GM21526 (cell line): ENCODE results near the gene NRIP3.
"Not testable (repeated sequence)": the region's sequence is repeated elsewhere in the genome, so short reads cannot be mapped to it uniquely, and the experiment has no call there.

Experiments used
- ATAC-seq: cut with Tn5 transposase; IDR thresholded peaks from one replicate; pipeline ENCODE4 v1.9.1; 2021; ENCODE audit warnings: moderate library complexity; ENCODE audit not compliant: unreplicated experiment, low FRiP score

NRIP3 gene

DNA sequence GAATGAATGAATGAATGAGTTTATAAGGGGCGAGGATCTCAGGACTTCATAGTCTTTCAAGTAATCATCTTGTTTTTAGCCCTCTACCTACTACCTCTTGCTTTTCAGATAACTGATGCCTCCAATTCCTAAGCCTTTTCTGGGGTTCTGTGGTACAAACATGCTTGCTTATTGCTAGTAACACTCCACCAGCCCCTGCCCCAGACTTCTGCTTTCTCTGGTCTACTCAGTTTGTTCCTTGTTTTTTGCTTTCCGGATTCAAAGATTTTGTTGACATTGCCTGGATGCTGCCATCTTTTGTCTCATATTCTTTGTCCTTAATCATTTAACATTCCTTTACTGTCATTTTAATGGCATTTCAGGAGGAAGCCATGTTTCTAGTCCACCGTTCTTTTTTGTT is 30.7 kb downstream of the NRIP3 start:
- no peak for ATAC-seq

DNA sequence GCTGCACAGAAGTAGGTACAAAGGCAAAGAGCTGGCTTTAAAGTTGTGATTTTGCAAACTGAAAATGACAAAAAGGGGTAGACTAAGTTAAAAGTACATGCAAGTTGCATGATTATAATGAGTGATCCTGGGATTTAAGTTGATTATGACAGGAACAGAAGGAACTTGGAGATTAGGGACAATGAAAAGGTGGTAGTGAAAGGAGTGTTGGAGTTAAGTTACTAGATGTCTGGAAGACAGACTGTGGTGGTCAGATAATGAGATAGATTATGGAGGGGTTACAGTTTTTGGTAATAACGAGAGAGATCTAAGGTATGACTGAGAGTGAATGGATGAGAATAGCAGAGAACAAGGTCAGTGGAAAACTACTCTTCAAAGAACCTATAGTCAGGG is 31.9 kb downstream of the NRIP3 start:
- no peak for ATAC-seq

GRCh38 chr11:8971196-8971923 is 32.4 kb downstream of the NRIP3 start:
- no peak for ATAC-seq

GRCh38 chr11:8967184-8967583 is 36.6 kb downstream of the NRIP3 start:
- ATAC-seq, result no peak

DNA sequence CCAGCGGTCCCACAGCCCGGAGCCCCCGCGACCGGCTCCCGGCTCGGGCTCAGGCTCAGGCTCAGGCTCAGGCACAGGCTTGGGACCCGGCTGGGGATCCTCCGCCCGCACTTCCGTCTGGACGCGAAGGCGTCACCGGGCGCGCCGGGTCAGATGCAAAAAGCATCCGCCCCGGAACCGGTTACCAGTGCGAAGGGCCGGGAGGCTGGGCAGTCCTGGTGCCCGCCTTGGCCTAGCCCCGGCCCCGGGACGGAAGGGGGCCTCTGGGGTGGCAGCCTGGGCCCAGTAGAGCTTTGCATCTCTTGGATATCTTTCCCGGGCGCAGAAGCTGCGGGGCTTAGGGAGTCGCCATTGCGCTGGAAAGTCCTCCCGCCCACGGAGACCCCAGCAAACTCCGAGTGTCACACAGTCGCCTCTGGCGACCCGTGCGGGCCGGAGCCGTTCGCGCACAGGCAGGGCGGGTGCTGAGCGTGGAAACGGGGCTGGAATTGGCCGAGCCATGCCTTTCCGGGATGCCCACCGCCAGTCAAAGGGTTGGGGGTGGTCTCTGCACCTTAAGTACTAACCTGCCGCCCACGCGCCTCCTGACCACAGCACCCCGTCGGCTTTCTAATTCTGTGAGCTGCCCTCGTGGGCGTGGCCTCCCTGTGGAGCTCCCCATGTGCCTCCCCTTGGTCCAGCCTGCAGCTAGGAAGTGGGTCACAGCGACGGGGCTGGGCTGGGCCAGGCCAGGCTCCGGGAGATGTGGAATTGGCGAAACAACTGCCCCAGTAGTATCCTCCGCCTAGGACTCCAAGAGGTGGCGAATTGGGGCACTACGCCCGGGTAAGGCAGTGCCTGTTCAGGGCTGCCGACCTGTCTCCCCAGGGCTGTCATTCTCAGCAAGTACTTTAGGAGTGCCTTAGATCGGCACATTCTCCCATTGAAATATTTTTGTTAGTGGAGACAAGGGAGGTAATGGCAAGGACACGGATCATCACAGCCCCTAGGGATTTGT is 39.2 kb downstream of the NRIP3 start, which contains the start of gene TMEM9B:
Gene TMEM9B, minus strand, starts transcription at position 119 of the 997 bp plus-strand sequence. CDS start 129 bp downstream, outside the sequence.
- ATAC-seq, result peak; percentile 69

DNA sequence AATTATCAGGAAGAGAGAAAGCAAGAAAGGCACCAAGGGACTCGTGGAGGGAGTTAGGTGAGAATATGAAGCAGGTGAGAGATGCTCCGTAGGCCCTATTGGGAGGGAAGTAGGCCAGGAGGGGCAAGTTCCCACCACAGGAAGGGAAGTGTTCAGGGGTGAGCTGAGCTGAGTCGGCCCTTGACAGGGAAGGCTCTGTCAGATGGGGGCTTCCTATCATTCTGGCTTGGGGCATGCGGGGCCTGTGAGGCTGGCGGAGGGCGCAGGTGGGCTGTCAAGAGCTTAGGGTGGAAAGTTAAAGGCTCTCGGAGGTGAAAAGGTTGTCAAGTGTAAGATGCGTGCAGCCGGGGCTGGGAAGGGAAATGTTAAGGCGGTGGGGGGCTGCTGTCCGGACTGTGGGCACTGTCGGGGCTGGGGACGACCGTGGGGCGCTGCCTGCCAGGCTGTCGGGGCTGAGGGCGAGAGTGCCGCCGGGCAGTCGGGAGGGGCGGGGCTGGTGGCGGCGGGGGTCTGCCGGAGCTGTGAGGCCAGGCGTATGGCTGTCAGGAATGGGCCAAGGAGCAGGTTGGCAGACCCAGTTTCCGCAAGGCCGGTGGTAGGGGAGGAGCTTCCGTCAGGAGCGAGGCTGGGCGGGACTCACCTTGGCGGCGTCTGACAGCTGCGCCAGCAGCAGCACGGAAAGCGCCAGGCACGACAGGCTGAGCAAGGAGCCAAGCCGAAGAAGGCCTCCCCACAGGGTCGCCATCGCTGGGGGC is 40.1 kb downstream of the NRIP3 start:
- peak; percentile 57 for ATAC-seq

- no peak for ATAC-seq
Measured at GRCh38 chr11:8962841-8963240, 41.0 kb downstream of the NRIP3 start.

GRCh38 chr11:8961401-8961800 is 42.4 kb downstream of the NRIP3 start:
- no peak for ATAC-seq

DNA sequence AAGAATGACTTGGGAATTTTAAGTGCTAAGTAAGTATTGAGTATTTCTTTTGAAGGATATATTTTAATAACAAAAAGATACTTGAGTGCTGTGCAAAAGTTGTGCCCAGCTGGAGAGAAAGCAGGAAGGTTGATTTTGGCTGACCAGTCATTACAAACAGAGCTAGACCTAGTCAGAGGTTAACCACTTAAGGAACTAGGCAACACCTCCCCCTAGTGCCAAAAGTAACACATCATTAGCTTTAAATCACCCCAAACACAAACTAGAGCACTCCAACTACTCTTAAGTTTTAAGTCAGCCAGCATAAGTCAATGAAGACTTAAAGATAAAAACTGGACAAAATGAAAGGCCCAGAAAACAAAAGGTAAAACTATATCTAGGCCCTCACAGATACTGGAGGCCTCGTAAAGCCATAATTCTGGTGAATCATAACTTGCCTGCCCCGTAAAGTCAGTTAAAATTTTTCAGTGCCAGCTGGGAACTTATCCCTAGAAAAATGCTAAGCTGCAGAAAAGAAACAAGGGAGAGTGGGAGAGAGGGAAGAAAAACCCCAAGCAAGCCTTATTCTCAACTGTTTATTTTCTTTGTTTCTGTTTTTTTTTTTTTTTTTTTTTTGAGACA is 44.1 kb downstream of the NRIP3 start:
- ATAC-seq, result peak; percentile 49

DNA sequence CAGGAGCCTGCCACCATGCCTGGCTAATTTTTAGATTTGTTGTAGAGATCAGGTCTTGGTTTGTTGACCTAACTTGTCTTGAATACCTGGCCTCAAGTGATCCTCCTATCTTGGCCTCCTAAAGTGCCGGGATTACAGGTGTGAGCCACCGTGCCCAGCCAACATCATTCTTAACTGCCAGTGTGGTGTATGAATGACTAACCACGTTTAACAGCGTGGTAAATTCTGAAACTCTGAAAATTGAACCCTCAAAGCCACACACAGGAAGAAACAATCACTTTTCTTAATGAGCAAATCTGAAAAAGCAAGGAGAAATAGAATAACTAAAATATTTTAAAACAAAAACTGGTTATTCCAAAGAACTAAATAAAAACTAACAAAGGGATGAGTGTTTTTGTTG is 46.9 kb downstream of the NRIP3 start:
- no peak for ATAC-seq

- no peak for ATAC-seq
Measured at GRCh38 chr11:8948886-8949285, 54.9 kb downstream of the NRIP3 start.

DNA sequence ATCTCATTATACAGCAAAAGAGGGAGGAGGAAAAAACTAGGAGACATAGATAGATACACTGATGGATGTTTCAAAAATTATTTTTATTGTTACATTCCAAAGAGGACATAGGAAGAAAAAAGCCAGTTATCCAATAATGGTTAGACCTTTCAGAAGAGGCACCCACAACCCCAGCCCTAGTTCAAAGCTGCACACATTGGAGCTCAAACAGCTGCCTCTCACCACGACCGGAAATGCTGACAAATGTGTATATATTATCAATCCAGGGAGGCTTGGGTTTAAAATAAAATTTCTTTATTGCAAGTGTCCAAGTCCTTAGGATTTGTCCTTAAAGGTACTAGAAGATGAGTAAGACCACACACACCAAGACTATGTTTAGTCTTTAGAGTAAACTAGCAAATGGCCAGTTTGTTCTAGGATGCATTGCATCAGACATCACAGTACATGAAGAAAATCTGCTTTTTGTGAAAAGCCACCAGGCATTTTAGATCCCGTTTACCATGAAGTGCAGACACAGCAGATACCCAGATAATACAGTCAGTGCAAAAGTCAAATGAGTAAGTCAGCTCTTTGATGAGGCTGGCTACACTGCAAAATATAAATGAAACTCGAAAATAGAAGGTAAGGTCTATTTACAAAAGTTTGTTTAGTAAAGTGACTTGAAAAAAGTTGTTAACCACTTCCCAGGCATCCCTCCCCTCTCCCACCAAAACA is 56.4 kb downstream of the NRIP3 start:
- no peak for ATAC-seq

- no peak for ATAC-seq
Measured at GRCh38 chr11:8942518-8943066, 61.2 kb downstream of the NRIP3 start, which contains the start of gene ASCL3. Gene ASCL3, minus strand, starts transcription at chr11:8943016. Its CDS starts 4,855 bp downstream, at chr11:8938161.

DNA sequence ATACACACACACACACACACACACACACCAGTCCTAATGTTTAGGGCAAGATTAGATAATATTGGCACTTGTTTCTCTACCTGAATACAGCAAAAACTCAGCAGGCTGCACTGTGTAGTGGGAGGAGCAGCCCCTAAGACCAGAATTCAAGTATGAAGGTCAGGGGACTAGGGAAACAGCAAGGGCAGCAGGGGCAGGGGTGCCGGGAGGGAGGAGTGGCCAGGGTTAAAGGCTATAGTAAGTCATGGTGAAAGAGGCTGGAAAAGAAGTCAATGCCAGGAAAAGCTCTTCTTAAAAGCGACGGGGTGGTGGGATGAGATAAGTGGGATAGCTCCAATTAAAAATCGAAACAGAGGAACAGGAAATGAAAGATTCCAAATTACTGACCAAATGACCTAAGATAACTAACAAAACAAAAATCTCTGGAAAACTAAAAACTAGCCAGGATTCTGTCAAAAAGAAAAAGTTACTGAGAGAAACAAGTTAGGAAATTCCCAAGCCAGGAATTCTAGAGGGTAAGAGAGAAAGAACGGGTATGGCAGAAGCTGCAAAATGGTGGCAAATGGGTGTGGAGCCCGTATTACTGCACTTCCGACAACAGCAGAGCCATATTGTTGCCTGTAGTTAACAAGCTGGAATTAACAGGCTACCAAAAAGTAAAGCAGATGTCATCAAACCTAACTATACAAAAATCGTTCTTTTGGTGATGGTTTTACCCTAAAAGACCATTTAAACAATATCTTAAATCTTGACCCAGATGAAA is 62.3 kb downstream of the NRIP3 start:
- ATAC-seq, result no peak

GRCh38 chr11:8937659-8938058 is 66.1 kb downstream of the NRIP3 start:
- ATAC-seq, result no peak

DNA sequence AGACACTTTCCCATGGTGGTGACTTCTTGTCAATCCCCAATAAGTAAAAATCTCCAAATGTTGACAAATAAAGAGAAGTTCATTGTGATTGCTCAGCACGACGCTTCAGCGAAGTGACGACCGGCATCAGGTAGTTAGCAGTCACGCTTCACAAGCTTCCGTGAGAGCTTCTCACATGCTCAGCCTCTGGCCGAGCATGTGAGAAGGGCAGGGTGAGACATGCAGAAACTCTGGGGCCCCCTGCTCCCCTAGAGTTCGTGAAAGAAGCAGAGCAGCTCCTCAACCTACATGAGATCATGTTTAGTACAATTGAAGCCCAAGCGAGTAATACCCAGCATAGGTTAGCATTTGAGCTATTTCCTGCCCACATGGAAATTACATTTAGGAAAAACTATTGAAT is 66.6 kb downstream of the NRIP3 start:
- ATAC-seq, result peak; percentile 64

- ATAC-seq, result not testable (repeated sequence)
Measured at GRCh38 chr11:8935789-8936188, 68.0 kb downstream of the NRIP3 start.

GRCh38 chr11:8934742-8935488 is 68.9 kb downstream of the NRIP3 start:
- no peak for ATAC-seq
